GM12878 (cell line): ENCODE data around the gene CELSR1. TPM values are rescaled to one million over a fixed set of nuclear protein-coding genes. Genes with fewer than 3 reads are reported as not detected.

ENCODE experiments used
- ATAC-seq: fragments of 200-7000 bp; cut with Tn5 transposase; 3 replicates; pipeline ENCODE4 v1.9.1; 2020; ENCODE audit warnings: mild to moderate bottlenecking, moderate library complexity
- BruUV-seq: library from RNA; stranded (reverse); fragments of 400-500 nt; replicated peaks from 2 replicates; lab custom pipeline; 2021; lab: Mats Ljungman, UMichigan
- CTCF ChIA-PET: fragments of 300-600 bp; sonication (Branson Sonifier 250); formaldehyde crosslinking; extraction: SDS; loops from one replicate; lab custom pipeline; 2021; ENCODE audit warnings: inconsistent platforms; lab: Yijun Ruan, JAX
- POLR2A ChIA-PET: fragments of 350-600 bp; formaldehyde crosslinking; extraction: SDS; loops from one replicate; lab custom pipeline; 2021; ENCODE audit warnings: inconsistent platforms; lab: Charles Lee
- RAD21 ChIA-PET: fragments of 300-600 bp; sonication (Branson Sonifier 250); formaldehyde crosslinking; loops from one replicate; lab custom pipeline; 2023; ENCODE audit warnings: antibody characterized with exemption; ENCODE audit not compliant: unreplicated experiment; lab: Charles Lee
- SMC1A ChIA-PET: fragments of 300-600 bp; sonication (Branson Sonifier 250); formaldehyde crosslinking; loops from one replicate; lab custom pipeline; 2023; ENCODE audit not compliant: unreplicated experiment, uncharacterized antibody; lab: Charles Lee
- DNase-seq: peaks from one replicate; pipeline ENCODE4 v3.0.0-alpha.2; 2011; ENCODE audit warnings: low read depth, low spot score
- FAIRE-seq: peaks from 3 replicates; lab custom pipeline; 2011; peaks lifted over from hg19 to GRCh38; lab: Jason Lieb, UNC
- H2AFZ ChIP-seq: 2 replicates; pipeline ENCODE4 v1.6.0; 2011; ENCODE audit warnings: low read depth, low read length, control low read depth; ENCODE audit not compliant: control insufficient read depth
- H3K27ac ChIP-seq: 2 replicates; pipeline ENCODE4 v1.5.1; 2011; ENCODE audit warnings: control low read depth; ENCODE audit not compliant: control insufficient read depth, insufficient read depth
- H3K27me3 ChIP-seq, 2 experiments: replicated peaks in 1 of 2; 2 replicates each; pipeline versions ENCODE4 v1.6.0 to v1.6.1; 2011; ENCODE audit warnings: low read length in 1 of 2; ENCODE audit not compliant: control insufficient read depth in 2 of 2, insufficient read depth in 2 of 2
- H3K36me3 ChIP-seq, 2 experiments: 2 replicates each; pipeline ENCODE4 v1.5.1; 2011; ENCODE audit warnings: low read length in 1 of 2; ENCODE audit not compliant: control insufficient read depth in 2 of 2, insufficient read depth in 2 of 2
- H3K4me1 ChIP-seq: 2 replicates; pipeline ENCODE4 v1.6.1; 2011; ENCODE audit warnings: mild to moderate bottlenecking, low read length, moderate library complexity, mixed read lengths; ENCODE audit not compliant: control insufficient read depth, insufficient read depth
- H3K4me2 ChIP-seq: 2 replicates; pipeline ENCODE4 v1.6.0; 2011; ENCODE audit warnings: control low read depth; ENCODE audit not compliant: control insufficient read depth, insufficient read depth
- H3K4me3 ChIP-seq: fragments of 200-600 bp; sonication (generic); 2 replicates; pipeline ENCODE4 v1.5.1; 2016
- H3K79me2 ChIP-seq: 2 replicates; pipeline ENCODE4 v1.6.0; 2011; ENCODE audit warnings: low read length; ENCODE audit not compliant: control insufficient read depth, insufficient read depth
- H3K9ac ChIP-seq: 2 replicates; pipeline ENCODE4 v1.8.0; 2011; ENCODE audit warnings: low read length, control low read depth, mixed read lengths; ENCODE audit not compliant: control insufficient read depth, insufficient read depth
- H3K9me3 ChIP-seq: replicated peaks from 3 replicates; pipeline ENCODE4 v1.5.1; 2011; ENCODE audit warnings: mild to moderate bottlenecking, low read length; ENCODE audit not compliant: control insufficient read depth, insufficient read depth
- H4K20me1 ChIP-seq: 2 replicates; pipeline ENCODE4 v1.6.0; 2011; ENCODE audit not compliant: control insufficient read depth, insufficient read depth
- ELK1 ChIP-seq: IDR thresholded peaks from 2 replicates; pipeline ENCODE4 v1.6.1; 2012; ENCODE audit warnings: low read depth, low read length, improper control_type of control experiment
- NFIC ChIP-seq: IDR thresholded peaks from 2 replicates; pipeline ENCODE4 v1.6.1; 2012; ENCODE audit warnings: low read depth, mild to moderate bottlenecking, inconsistent platforms, low read length, moderate library complexity
- RELB ChIP-seq: fragments of 450-650 bp; IDR thresholded peaks from 2 replicates; pipeline ENCODE4 v1.6.1; 2017; ENCODE audit warnings: low read depth, mild to moderate bottlenecking, moderate library complexity
- TARDBP ChIP-seq: IDR thresholded peaks from 2 replicates; pipeline ENCODE4 v1.6.1; 2016; ENCODE audit warnings: borderline replicate concordance
- ZBTB4 ChIP-seq: fragments of 450-650 bp; formaldehyde crosslinking; IDR thresholded peaks from 2 replicates; pipeline ENCODE4 v1.4.0; 2022; ENCODE audit warnings: mild to moderate bottlenecking, moderate library complexity
- ZNF217 ChIP-seq: fragments of 450-650 bp; IDR thresholded peaks from 2 replicates; pipeline ENCODE4 v1.6.1; 2017; ENCODE audit warnings: antibody characterized with exemption, mild to moderate bottlenecking
- WGBS: methylation state at CpG from one replicate; pipeline ENCODE4 v1.1.6; 2016; ENCODE audit warnings: low lambda C conversion rate; ENCODE audit not compliant: insufficient replicate concordance, insufficient coverage; ENCODE audit errors: missing lambda C conversion rate; 5-methylcytosine and 5-hydroxymethylcytosine counted together
- in situ Hi-C: fragments of 300-500 bp; cut with MboI; formaldehyde crosslinking; loops from 9 replicates; pipeline ENCODE4 v1.14.3; 2018; ENCODE audit warnings: mixed read lengths
- intact Hi-C: fragments of 100-400 bp; cut with micrococcal nuclease; formaldehyde crosslinking; loops from one replicate; pipeline ENCODE4 v1.14.2; 2022; ENCODE audit not compliant: unreplicated experiment
- polyA plus RNA-seq, 11 experiments: library from polyadenylated mRNA; depleted of rRNA in 4 of 11; unstranded in 6 of 11; stranded (reverse) in 5 of 11; fragments of >200 nt; fragmentation: Nextera tagmentation in 4 of 11; fragmentation: Illumina TruSeq in 1 of 11; extraction: Ambion mirVana in 4 of 11; extraction: Trizol in 1 of 11; gene quantifications; 1 replicate in 1 of 11; 2 replicates in 10 of 11; pipeline versions ENCODE4 v1.2.1 to v1.2.3, GENCODE V29; 2011 to 2016; ENCODE audit warnings: inconsistent platforms in 2 of 11, missing spikeins in 2 of 11, low read depth in 1 of 11
- total RNA-seq, 4 experiments: library from RNA; depleted of rRNA in 3 of 4; stranded (reverse); fragments of >200 nt in 3 of 4; fragmentation: Illumina TruSeq in 1 of 4; extraction: Trizol in 1 of 4; gene quantifications; 2 replicates each; pipeline versions ENCODE4 v1.2.1 to v1.2.3, GENCODE V29; 2013 to 2021

The CELSR1 gene
- total and polyA plus RNA-seq, 10 of the 15 experiments (the other 5 are each of a cell fraction or from before 2014, with no cell fraction given) = 0.05 to 1.7 (median 0.35) TPM; not detected in 2

- RAD21 ChIA-PET = no interaction called here
- in situ Hi-C loops = no loop called here
- Histone ChIP-seq H3K4me1 (no peaks in the 10 kb centered on the region), H4K20me1 (no peaks in the 10 kb centered on the region), H3K79me2 (no peaks in the 10 kb centered on the region), H3K9me3 (no peaks in the 10 kb centered on the region), H3K4me3 (no peak overlapping the region), H3K4me2 (no peak overlapping the region), H3K27me3 (no peaks in the 10 kb centered on the region), H3K27ac (no peak overlapping the region), H3K9ac (no peak overlapping the region), H3K36me3 (peaks cover 26 to 40% of the 10 kb centered on the region in 2 experiments), H2AFZ (no peak overlapping the region)
- ATAC-seq (no peak), FAIRE-seq (no peak), DNase-seq (no peak)
- CTCF ChIA-PET = no interaction called here
- BruUV-seq = no TSS peak
- SMC1A ChIA-PET = no interaction called here
- POLR2A ChIA-PET = no interaction called here
- TF ChIP-seq TARDBP (no peak), RELB (no peak), ZNF217 (no peak), ZBTB4 (CRISPR knock-in tag) (no peak), ELK1 (no peak), NFIC (no peak)
- intact Hi-C loops = no loop called here
- WGBS = 100% methylated on average over 11 of the region's 11 CpGs
Observed at GRCh38 chr22:46328797-46329196, 208.6 kb downstream of the CELSR1 start.
